Breast epithelium (tissue), 3 donors: ENCODE measurements around the gene OR52E2.

Source experiments
- POLR2A ChIP-seq: fragments of 450-650 bp; IDR thresholded peaks from one replicate; pipeline ENCODE4 v1.6.1; 2016; ENCODE audit warnings: antibody characterized with exemption, mild to moderate bottlenecking, moderate library complexity
- POLR2AphosphoS5 ChIP-seq, 3 donors: sonication (generic); formaldehyde crosslinking; IDR thresholded peaks; one replicate each; pipeline ENCODE4 v1.6.1; 2017; ENCODE audit warnings: antibody characterized with exemption in 3 of 3
- TF ChIP-seq, protein P1 (sequence below), 3 donors: fragments of 450-650 bp; IDR thresholded peaks; one replicate each; pipeline ENCODE4 v1.5.1; 2016 to 2017; ENCODE audit warnings: antibody characterized with exemption in 3 of 3, mild to moderate bottlenecking in 3 of 3, moderate library complexity in 3 of 3

DNA sequence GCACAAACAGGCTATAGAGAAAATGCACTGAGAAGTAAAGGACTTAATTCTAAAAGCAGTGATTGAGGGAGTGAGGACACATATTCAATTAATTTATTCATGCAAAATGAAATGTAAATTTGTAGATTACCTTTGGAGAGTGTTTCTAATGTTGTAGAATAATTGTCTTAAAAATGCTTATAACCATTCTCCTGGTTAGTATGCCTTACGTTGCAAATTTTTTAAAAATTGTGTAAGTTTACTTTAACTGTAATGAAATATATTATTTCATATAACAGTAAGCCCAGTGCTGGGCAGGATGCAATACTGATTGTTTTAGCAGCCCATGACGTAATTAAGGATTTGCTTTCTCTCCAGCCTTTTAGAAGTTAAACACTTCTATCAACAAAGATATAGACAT, 36.6 kb upstream of the OR52E2 start:
- TF ChIP-seq, protein P1, sequence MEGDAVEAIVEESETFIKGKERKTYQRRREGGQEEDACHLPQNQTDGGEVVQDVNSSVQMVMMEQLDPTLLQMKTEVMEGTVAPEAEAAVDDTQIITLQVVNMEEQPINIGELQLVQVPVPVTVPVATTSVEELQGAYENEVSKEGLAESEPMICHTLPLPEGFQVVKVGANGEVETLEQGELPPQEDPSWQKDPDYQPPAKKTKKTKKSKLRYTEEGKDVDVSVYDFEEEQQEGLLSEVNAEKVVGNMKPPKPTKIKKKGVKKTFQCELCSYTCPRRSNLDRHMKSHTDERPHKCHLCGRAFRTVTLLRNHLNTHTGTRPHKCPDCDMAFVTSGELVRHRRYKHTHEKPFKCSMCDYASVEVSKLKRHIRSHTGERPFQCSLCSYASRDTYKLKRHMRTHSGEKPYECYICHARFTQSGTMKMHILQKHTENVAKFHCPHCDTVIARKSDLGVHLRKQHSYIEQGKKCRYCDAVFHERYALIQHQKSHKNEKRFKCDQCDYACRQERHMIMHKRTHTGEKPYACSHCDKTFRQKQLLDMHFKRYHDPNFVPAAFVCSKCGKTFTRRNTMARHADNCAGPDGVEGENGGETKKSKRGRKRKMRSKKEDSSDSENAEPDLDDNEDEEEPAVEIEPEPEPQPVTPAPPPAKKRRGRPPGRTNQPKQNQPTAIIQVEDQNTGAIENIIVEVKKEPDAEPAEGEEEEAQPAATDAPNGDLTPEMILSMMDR (IDR thresholded peaks at IDR 0.05), result no peak
- TF ChIP-seq POLR2AphosphoS5 (IDR thresholded peaks at IDR 0.05), result no peak
- TF ChIP-seq POLR2A, result no peak
